Measurements from ENCODE around the gene TBXAS1.

GRCh38 chr7:139846297-139846696, 17.2 kb downstream of the TBXAS1 start:
- no peak for TF ChIP-seq POLR2A (IDR thresholded peaks at IDR 0.05)
- TF ChIP-seq CTCF (IDR thresholded peaks at IDR 0.05): no peak

Measured in heart left ventricle (tissue), 13 donors.